Fibroblast of gingiva (primary cell): ENCODE results near the gene TFF3.
"Not testable (repeated sequence)": the region's sequence is repeated elsewhere in the genome, so short reads cannot be mapped to it uniquely, and the experiment has no call there.

ENCODE experiments used
- DNase-seq: peaks from one replicate; pipeline ENCODE4 v3.0.0-alpha.2; 2011; ENCODE audit warnings: low read depth

The TFF3 gene

GRCh38 chr21:42304556-42305454, 10.4 kb downstream of the TFF3 start:
- DNase-seq: no peak

- DNase-seq: no peak
Measured at GRCh38 chr21:42303443-42303842, 11.8 kb downstream of the TFF3 start.

- no peak for DNase-seq
Measured at GRCh38 chr21:42302794-42303193, 12.4 kb downstream of the TFF3 start.

DNA sequence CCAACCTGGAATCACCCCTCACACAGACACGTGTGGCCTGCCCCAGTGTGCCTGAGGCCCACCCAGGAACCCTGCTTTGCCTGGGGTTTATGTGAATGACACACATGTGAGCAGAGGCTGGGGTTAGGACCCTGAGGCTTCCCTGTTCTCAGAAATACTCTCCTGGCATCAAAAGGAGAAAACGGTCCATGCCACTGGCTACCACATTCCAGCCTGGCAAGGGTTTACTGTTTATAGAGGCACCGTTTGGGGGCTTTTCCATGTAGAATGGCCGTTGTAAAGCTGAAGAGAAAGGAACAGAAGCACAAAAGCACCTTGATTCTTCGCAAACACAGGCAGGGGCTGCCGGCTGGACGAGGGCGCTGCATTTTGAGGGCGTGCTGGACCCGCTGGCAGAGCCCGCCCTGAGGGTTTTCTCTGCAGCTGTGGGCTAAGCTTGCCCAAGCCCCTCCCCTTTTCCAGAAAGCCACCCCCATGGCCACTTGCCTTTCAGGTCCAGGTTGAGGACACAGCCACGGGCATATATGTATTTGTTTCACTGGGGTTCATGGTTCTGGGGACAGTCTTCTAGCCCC, 13.0 kb downstream of the TFF3 start:
- no peak for DNase-seq

- DNase-seq: no peak
Measured at GRCh38 chr21:42301371-42302075, 13.7 kb downstream of the TFF3 start.

- no peak for DNase-seq
Measured at GRCh38 chr21:42300956-42301355, 14.3 kb downstream of the TFF3 start.

DNA sequence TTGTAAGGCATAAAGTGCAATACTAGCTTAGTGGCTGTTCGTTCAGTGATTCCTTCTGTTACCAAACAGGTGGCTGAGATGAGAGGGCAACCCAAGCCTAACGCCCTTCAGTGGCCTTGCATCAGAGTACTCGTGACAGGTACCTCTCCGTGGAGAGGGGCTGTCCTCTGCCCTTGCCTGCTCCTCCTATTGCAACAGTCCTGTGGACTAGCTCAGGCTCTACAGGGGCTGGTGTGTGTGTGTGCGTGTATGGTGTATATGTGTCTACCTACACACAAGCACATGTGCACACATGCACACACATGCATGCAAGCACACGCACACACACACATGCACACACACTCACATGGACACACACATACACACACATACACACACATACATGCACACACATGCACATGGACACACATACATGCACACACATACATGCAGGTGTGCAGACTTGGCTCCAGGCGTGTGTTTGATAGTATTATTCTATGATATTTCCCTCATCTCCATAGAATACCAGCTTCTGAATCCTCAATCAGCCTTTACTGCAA, 15.1 kb downstream of the TFF3 start:
- no peak for DNase-seq

DNA sequence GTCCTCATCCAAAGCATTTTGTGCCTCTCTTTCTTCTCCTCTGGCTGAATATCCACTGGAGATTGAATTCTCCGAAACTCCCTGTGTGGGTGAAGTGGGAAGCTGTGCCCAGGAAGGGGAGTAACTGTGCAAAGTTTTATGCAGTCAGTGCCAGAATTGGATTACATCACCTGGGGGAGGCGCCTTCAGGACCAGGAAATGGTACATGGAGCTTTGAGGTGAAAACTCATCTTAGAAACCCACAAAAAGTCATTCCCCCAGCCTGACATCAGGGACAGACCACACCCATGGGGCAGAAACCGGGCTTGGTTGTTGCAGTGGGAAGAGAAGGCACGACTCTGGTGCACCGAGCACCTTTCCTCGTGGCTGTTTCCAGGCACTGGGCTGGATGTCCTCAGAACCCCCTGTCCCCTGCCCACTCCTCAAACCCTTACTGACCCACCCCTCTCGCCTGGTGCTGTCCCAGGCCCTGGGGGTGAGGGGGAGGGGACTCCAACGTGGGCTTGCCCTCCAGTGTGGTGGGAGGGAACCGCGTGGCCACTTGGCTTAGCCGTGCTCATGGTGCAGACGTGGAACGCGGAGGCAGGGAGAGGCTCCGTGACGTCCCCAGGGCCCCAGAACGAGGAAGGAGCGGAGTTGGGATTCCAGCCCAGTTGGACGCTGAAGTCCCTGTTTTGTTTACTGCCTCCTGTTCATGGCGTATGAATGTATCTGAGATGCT, 15.7 kb downstream of the TFF3 start:
- no peak for DNase-seq

- DNase-seq: no peak
Measured at GRCh38 chr21:42298657-42299056, 16.6 kb downstream of the TFF3 start.

- no peak for DNase-seq
Measured at GRCh38 chr21:42298237-42298636, 17.0 kb downstream of the TFF3 start.

GRCh38 chr21:42297377-42297776, 17.8 kb downstream of the TFF3 start:
- DNase-seq: no peak

- DNase-seq: no peak
Measured at GRCh38 chr21:42296501-42296900, 18.7 kb downstream of the TFF3 start.

DNA sequence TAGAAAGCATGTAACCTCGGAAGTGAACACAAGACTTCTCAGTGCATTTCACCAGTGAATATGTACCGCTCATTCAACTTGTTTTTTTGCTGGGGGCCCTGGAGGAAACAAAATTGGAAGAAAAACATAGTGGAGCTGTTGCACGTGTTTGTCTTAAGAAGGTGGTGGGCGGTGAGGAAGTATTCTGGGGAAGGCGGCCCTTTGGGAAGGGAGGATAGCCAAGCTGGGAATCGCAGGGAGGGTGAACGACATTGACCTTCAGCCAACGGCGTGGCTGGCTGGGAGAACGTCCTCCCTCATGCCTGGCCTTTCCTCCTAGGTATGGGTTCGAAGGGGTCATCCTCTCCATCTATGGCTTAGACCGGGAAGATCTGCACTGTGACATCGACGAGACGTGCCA, 19.4 kb downstream of the TFF3 start:
- no peak for DNase-seq

DNA sequence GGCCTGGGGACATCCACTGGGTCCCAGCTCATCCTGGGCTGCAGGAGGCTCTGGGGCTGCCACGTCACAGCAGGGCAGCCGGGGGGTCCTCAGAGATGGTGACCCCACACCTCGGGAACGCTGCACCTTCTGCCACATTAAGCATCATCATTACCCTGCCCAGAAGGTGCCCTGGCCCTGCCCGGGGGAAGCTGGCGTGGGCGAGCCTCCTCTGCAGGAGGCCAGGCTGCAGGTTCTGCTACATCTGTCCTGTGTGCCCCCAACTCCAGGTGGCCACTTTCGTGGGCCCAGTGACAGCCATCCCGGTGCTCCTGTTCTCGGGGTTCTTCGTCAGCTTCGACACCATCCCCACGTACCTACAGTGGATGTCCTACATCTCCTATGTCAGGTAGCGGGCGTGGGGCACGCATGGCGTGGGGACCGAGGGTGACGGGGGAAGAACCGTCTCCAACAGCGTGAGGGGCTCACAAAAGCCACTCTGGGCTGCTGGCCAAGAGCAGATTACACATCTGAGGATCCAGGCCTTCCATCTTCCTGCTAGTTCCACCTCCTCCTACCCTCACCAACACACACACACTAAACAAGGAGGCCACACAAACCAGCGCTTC, 20.8 kb downstream of the TFF3 start:
- no peak for DNase-seq

DNA sequence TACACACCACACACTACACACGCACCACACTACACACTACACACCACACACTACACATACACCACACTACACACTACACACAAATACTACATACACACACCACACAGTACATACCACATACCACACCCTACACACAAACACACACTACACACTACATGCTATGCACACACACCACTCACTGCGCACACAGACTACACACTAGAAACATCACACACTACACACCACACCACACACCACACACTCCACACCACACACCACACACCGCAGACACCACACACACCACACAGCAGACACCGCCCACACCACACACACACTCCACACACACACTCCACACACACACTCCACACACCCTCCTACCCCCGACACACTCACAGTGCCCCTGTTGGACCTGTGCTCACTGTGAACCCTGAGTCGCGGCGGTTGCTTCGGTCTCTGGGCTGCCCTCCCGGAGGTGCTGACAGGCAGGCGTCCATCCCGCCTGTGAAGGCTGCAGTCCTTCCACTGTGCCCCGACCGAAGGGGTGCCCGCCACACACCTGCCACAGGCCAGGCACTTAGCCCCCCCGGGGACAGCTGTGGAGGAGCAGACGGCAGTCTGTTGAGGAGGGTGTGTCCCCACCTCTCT, 21.4 kb downstream of the TFF3 start:
- no peak for DNase-seq

GRCh38 chr21:42292563-42293142, 22.6 kb downstream of the TFF3 start:
- not testable (repeated sequence) for DNase-seq

- DNase-seq: no peak
Measured at GRCh38 chr21:42291751-42292562, 23.3 kb downstream of the TFF3 start.

- DNase-seq: no peak
Measured at GRCh38 chr21:42291003-42291750, 24.0 kb downstream of the TFF3 start.

- no peak for DNase-seq
Measured at GRCh38 chr21:42290505-42290904, 24.7 kb downstream of the TFF3 start.
